Endothelial cell of umbilical vein (primary cell): Measurements from ENCODE around the gene FEN1. TPM values are rescaled to one million over a fixed set of nuclear protein-coding genes. Genes with fewer than 3 reads are reported as not detected.

Source experiments
- BruUV-seq: library from RNA; stranded (reverse); fragments of 400-500 nt; replicated peaks from 2 replicates; lab custom pipeline; 2021; lab: Mats Ljungman, UMichigan
- CTCF ChIA-PET: fragments of 300-600, 350-600 bp; sonication (Branson Sonifier 250); formaldehyde crosslinking; loops from one replicate; lab custom pipeline; 2021; ENCODE audit warnings: antibody characterized with exemption, inconsistent platforms; lab: Charles Lee
- POLR2A ChIA-PET: fragments of 300-600, 350-600 bp; sonication (Branson Sonifier 250); formaldehyde crosslinking; loops from one replicate; lab custom pipeline; 2021; ENCODE audit warnings: antibody characterized with exemption, inconsistent platforms; lab: Charles Lee
- DNase-seq: peaks from one replicate; pipeline ENCODE4 v3.0.0-alpha.2; 2011; ENCODE audit warnings: low read depth, low spot score
- FAIRE-seq: peaks from 2 replicates; lab custom pipeline; 2011; peaks lifted over from hg19 to GRCh38; lab: Jason Lieb, UNC
- H2AFZ ChIP-seq: 2 replicates; pipeline ENCODE4 v1.6.0; 2012; ENCODE audit warnings: low read depth, low read length, control low read depth, inconsistent platforms
- H3K27ac ChIP-seq: 2 replicates; pipeline ENCODE4 v1.5.1; 2011; ENCODE audit warnings: low read depth, mild to moderate bottlenecking, control low read depth, low read length, moderate library complexity; ENCODE audit not compliant: insufficient read depth
- H3K27me3 ChIP-seq, 2 experiments: 2 replicates each; pipeline versions ENCODE4 v1.6.0 to v1.6.1; 2011; ENCODE audit warnings: low read length in 2 of 2, mixed read lengths in 1 of 2; ENCODE audit not compliant: control insufficient read depth in 2 of 2, insufficient read depth in 2 of 2
- H3K36me3 ChIP-seq, 2 experiments: 2 replicates in 1 of 2; 3 replicates in 1 of 2; pipeline ENCODE4 v1.5.1; 2011; ENCODE audit warnings: low read length in 2 of 2, mild to moderate bottlenecking in 1 of 2, moderate library complexity in 1 of 2; ENCODE audit not compliant: control insufficient read depth in 2 of 2, insufficient read depth in 2 of 2; ENCODE audit errors: extremely low read depth in 1 of 2
- H3K4me1 ChIP-seq: 3 replicates; pipeline ENCODE4 v1.5.1; 2011; ENCODE audit warnings: mild to moderate bottlenecking, low read length; ENCODE audit not compliant: control insufficient read depth, insufficient read depth; ENCODE audit errors: extremely low read depth
- H3K4me2 ChIP-seq: 2 replicates; pipeline ENCODE4 v1.6.1; 2011; ENCODE audit warnings: low read length, control low read depth, mixed read lengths; ENCODE audit not compliant: insufficient read depth
- H3K4me3 ChIP-seq, 3 experiments: fragments of 200-600 bp in 1 of 3; sonication (generic), shearing (Covaris generic) in 1 of 3; replicated peaks in 1 of 3; 2 replicates each; pipeline ENCODE4 v1.5.1; 2011 to 2016; ENCODE audit warnings: control low read depth in 3 of 3, low read length in 3 of 3, mild to moderate bottlenecking in 2 of 3, inconsistent platforms in 1 of 3, low read depth in 1 of 3, moderate library complexity in 1 of 3; ENCODE audit not compliant: insufficient read depth in 1 of 3
- H3K79me2 ChIP-seq: 2 replicates; pipeline ENCODE4 v1.6.0; 2012; ENCODE audit warnings: low read length, inconsistent platforms; ENCODE audit not compliant: control insufficient read depth, insufficient read depth
- H3K9ac ChIP-seq: replicated peaks from 2 replicates; pipeline ENCODE3; 2011; ENCODE audit warnings: low read length, control low read depth; ENCODE audit not compliant: insufficient read depth; ENCODE audit errors: extremely low read depth
- H3K9me1 ChIP-seq: replicated peaks from 3 replicates; pipeline ENCODE4 v1.6.0; 2011; ENCODE audit warnings: mild to moderate bottlenecking, low read length; ENCODE audit not compliant: control insufficient read depth, insufficient read depth; ENCODE audit errors: extremely low read depth
- H3K9me3 ChIP-seq: replicated peaks from 2 replicates; pipeline ENCODE4 v1.5.1; 2012; ENCODE audit warnings: low read length, inconsistent platforms; ENCODE audit not compliant: control insufficient read depth, insufficient read depth
- H4K20me1 ChIP-seq: replicated peaks from 2 replicates; pipeline ENCODE3; 2011; ENCODE audit warnings: mild to moderate bottlenecking, low read length; ENCODE audit not compliant: control insufficient read depth, insufficient read depth; ENCODE audit errors: extremely low read depth
- CTCF ChIP-seq, 2 donors: IDR thresholded peaks; 1 replicate in 1 of 2; 2 replicates in 1 of 2; pipeline ENCODE4 v1.5.1; 2011; ENCODE audit warnings: low read length in 2 of 2, mild to moderate bottlenecking in 2 of 2, moderate library complexity in 2 of 2, control low read depth in 1 of 2, inconsistent platforms in 1 of 2, low read depth in 1 of 2; ENCODE audit not compliant: insufficient read depth in 1 of 2; ENCODE audit errors: extremely low read depth in 1 of 2
- EZH2 ChIP-seq: IDR thresholded peaks from 2 replicates; pipeline ENCODE4 v1.6.1; 2012; ENCODE audit warnings: borderline replicate concordance, low read depth, mild to moderate bottlenecking, moderate library complexity, low read length, inconsistent platforms; ENCODE audit not compliant: severe bottlenecking
- FOS ChIP-seq: IDR thresholded peaks from 2 replicates; pipeline ENCODE4 v1.6.1; 2011; ENCODE audit warnings: mild to moderate bottlenecking, low read length, moderate library complexity, borderline replicate concordance; ENCODE audit not compliant: insufficient read depth
- GATA2 ChIP-seq: IDR thresholded peaks from 2 replicates; pipeline ENCODE4 v1.7.0; 2011; ENCODE audit warnings: low read depth, mild to moderate bottlenecking, moderate library complexity, mixed read lengths, low read length; ENCODE audit not compliant: insufficient read length, insufficient read depth
- JUN ChIP-seq: IDR thresholded peaks from 2 replicates; pipeline ENCODE4 v1.6.1; 2011; ENCODE audit warnings: borderline replicate concordance, low read depth; ENCODE audit not compliant: insufficient read length, insufficient read depth
- MAX ChIP-seq: IDR thresholded peaks from 2 replicates; pipeline ENCODE4 v1.6.1; 2011; ENCODE audit not compliant: insufficient read depth, insufficient read length
- MYC ChIP-seq: IDR thresholded peaks from one replicate; pipeline ENCODE4 v1.6.1; 2011; ENCODE audit warnings: mild to moderate bottlenecking, low read depth, low read length
- POLR2A ChIP-seq: IDR thresholded peaks from 2 replicates; pipeline ENCODE4 v1.6.1; 2012; ENCODE audit warnings: low read depth, mild to moderate bottlenecking, control low read depth, low read length
- POLR2AphosphoS5 ChIP-seq: IDR thresholded peaks from 2 replicates; pipeline ENCODE4 v1.6.1; 2012; ENCODE audit warnings: low read depth, mild to moderate bottlenecking, control low read depth, low read length, moderate library complexity; ENCODE audit not compliant: insufficient read depth
- dilution Hi-C: fragments of 300-500 bp; cut with MboI; formaldehyde crosslinking; loops from one replicate; pipeline ENCODE4 v1.15.0; 2019; ENCODE audit warnings: low sequenced_read_pairs; ENCODE audit not compliant: extremely low pct_ligation_motif_present
- intact Hi-C: fragments of 100-400 bp; cut with micrococcal nuclease; formaldehyde crosslinking; loops from one replicate; pipeline ENCODE4 v1.10.0; 2022
- polyA plus RNA-seq, 4 experiments: library from polyadenylated mRNA; depleted of rRNA in 3 of 4; stranded (reverse) in 3 of 4; unstranded in 1 of 4; fragments of >200 nt; gene quantifications; 2 replicates each; pipeline versions ENCODE4 v1.2.1 to v1.2.3, GENCODE V29; 2011 to 2012; ENCODE audit warnings: missing spikeins in 1 of 4
- total RNA-seq: library from RNA; stranded (reverse); gene quantifications from 2 replicates; pipeline ENCODE4 v1.2.3, GENCODE V29; 2021

The FEN1 gene
- total and polyA plus RNA-seq, 2 donors (not counting 3 experiments of a cell fraction or from before 2014, with no cell fraction given) = 29.3 to 60.5 TPM

- CTCF ChIA-PET = interaction anchor here (0.8 to 4.1 kb wide), 6 partner anchors 9 to 27 kb away, joined by 3 to 91 read pairs (median 4); no protein-coding TSS in a partner anchor
- Histone ChIP-seq H3K27me3 (no peaks in the 10 kb centered on the region), H3K4me2 (no peak overlapping the region), H3K79me2 (no peaks in the 10 kb centered on the region), H4K20me1 (no peaks in the 10 kb centered on the region), H3K27ac (no peak overlapping the region), H2AFZ (no peak overlapping the region), H3K4me3 (no peak overlapping the region), H3K4me1 (peaks cover 6% of the 10 kb centered on the region), H3K9me1 (no peaks in the 10 kb centered on the region), H3K9me3 (no peaks in the 10 kb centered on the region), H3K36me3 (no peaks in the 10 kb centered on the region), H3K9ac (no peak overlapping the region)
- FAIRE-seq (no peak), DNase-seq (no peak)
- POLR2A ChIA-PET = no interaction called here
- intact Hi-C loops = loop anchor here (1.0 kb wide), 2 partner anchors 24 to 29 kb away; partner anchors contain the start of gene MYRF
- dilution Hi-C loops = no loop called here
- TF ChIP-seq POLR2AphosphoS5 = no peak
- TF ChIP-seq FOS = no peak
- no peak for TF ChIP-seq POLR2A
- no peak for TF ChIP-seq MYC
- no peak for TF ChIP-seq GATA2
- TF ChIP-seq EZH2 = no peak
- no peak for TF ChIP-seq CTCF (IDR thresholded peaks at IDR 0.05; ENCODE audit: extremely low read depth in 1 of 2, insufficient read depth in 1 of 2, low read depth in 1 of 2, low read length in 2 of 2)
- no peak for TF ChIP-seq JUN
- no peak for TF ChIP-seq MAX
- BruUV-seq = no TSS peak
Observed at GRCh38 chr11:61775606-61776554, 16.8 kb upstream of the FEN1 start.
